Activated T-helper 1 cell treated with anti-CD3 and anti-CD28 coated beads, Interleukin-2, amount 50 U/mL, for 16 hours (primary cell): ENCODE results near the gene HSPA12B.

Source experiments
- DNase-seq, 2 donors: peaks; one replicate each; pipeline ENCODE4 v3.0.0-alpha.2; 2020; ENCODE audit warnings: low read depth in 1 of 2, low spot score in 1 of 2

The HSPA12B gene

DNA sequence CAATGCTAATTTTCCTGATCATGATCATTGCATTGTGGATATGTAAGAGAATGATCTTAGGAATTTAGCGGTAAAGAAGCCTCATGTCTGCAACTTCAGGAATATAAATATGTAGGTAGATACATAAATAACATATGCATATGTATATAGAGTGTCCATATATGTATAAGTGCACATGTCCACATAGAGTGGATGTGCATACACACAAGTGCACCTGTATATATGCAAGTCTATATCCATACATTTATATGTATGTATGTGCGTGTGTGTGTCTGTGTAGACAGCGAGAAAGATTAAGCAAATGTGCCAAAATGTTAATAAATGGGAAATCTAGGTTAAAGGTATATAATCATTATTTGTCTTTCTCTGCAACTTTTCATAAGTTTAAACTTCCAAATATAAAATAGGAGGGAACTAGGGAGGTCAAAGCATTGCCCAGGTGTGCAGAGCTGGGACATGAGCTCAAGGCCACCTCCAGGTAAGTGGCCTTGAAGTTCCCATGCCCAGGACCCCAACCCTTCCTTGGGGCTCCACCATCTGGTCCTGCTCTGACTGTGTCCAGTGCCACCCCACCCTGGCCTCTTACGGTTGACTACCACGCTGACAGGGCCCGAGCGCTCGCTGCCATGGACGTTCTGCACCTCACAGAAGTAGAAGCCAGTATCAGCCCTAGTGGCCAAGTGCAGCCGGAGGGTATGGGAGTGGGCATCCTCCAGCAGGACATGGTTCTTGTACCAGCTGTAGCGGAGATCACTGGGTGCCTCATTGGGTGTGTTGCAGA, 29.7 kb upstream of the HSPA12B start:
- no peak for DNase-seq

DNA sequence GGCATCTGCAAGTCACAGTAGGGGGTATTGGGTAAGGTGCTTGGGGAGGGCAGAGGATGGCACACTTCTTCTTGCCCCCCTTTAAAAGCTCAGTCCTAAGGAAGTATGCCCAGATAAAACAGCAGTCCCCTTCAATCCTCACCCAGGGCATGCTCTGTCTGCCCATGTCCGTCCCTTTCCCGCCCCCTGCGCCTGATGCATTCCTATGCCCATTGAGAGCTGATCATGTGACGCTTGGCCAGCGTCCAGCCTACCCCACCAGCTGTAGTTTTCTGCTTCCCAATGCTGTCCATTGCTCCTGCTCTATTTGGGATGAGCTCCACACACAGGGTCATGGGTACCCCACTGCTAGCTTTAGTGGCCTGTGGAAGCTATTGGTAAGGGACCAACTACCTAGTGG, 28.4 kb upstream of the HSPA12B start:
- no peak for DNase-seq

- DNase-seq, result no peak
Observed at GRCh38 chr20:3705491-3705969, 27.0 kb upstream of the HSPA12B start.

GRCh38 chr20:3705970-3706739, 26.3 kb upstream of the HSPA12B start:
- DNase-seq, result no peak

DNA sequence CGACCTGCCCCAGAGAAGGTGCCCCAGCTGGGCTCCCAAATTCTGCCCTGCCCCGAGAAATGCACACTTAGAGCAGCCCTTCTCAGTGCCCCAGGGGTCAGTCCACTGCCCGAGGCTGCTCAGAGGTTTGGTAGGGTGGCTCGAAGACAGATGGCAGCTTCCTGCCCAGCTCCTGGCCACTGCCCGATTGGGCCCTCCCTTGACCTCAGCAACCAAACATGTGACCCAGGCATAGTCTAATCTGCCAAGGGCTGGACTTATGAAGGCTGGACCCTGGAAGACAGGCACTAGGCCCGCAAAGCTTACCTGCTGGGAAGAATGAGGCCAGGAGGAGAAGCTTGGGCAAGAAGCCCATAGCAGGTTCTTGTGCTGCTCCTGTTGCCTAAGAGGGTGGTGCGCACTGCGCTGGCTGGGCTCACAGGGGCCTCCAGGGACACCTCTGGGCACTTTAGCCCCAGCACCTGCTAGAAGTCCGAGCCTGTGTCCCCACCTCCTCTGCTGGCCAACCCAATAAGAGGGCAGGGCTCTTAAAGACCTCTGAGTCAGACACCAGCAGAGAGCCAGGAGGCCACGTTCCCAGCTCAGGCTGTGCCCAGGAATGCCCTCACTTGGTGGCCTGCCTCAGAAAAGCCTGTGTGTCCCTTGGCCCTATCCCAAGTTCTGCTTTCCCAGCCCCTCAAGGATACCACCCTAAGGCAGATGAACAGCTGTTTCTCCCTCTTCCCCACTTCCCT, 25.5 kb upstream of the HSPA12B start:
- DNase-seq, result no peak

DNA sequence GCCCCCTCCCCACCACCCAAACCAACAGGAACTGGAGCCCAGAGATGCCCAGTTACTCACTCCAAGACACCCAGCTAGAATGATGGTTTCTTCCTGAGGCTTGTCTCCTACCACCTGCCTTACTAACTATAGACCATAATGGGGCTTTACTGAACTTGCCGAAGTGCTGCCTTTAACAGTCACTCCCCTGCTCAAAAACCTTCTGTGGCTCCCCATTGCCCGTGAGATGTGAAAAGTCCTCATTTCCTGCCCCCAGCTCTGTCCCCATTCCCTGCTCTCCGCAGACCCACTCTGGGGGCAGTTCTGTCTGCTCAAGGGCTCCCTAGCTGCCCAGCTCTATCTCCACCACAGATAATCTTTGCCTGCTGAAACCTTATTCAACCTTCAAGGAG, 25.0 kb upstream of the HSPA12B start:
- DNase-seq, result no peak

DNA sequence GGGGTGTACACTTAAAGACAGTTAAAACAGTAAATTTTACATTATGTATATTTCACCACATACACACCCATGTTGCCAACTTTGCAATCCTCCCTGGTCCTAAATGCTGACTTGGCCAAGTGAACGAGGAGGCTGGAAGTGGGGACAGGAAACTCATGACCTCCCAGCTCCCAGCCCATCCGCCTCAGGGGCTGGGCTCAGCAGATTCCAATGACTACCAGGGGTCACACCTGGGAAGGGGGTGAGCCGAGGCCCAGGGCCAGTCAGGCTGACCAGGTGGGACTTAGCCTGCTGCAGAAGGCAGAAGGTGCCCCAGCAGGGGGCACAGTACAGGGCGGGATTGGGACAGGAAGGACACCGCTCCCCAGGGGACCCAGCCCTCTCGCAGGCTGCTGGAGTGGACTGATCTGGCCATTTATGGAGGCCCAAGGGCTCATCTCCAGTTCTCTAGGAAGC, 22.4 kb upstream of the HSPA12B start:
- no peak for DNase-seq

- peak; percentile 51 to 61 for DNase-seq
Observed at GRCh38 chr20:3710703-3711483, 21.6 kb upstream of the HSPA12B start.

- no peak for DNase-seq
Observed at GRCh38 chr20:3711484-3711941, 21.0 kb upstream of the HSPA12B start.

DNA sequence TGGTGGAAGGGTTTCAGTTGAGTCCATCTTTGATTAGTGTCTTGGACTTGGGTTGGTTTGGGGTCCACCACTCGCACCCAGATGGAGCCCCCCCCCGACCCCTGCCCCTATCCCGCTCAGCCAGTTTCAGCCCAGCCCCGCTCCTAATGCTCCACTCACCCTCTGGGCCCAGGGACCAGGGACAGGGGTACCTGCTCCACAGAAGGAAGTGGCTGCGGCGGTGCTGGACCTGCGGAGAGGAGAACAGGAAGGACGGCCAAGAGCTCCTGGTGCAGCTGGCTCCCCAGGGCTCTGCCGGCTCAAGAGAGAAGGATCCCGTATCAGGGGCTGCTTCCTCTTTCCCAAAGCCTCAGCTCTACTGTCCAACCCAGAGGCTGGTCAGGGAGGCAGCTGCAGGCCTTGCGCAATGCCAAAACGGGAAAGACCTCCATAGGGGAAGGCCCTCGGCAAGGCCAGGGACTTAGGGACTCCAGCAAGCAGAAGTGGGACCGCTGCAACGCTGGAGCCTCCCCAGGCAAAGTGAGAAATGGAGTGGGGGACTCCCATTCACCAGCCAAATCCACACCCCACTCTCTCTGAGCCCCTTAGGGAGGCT, 20.1 kb upstream of the HSPA12B start, which contains the start of gene SIGLEC1:
SIGLEC1 (minus strand) TSS at position 322 of the 595 bp plus-strand sequence. CDS start 5,472 bp downstream, outside the sequence.
- DNase-seq, result no peak

DNA sequence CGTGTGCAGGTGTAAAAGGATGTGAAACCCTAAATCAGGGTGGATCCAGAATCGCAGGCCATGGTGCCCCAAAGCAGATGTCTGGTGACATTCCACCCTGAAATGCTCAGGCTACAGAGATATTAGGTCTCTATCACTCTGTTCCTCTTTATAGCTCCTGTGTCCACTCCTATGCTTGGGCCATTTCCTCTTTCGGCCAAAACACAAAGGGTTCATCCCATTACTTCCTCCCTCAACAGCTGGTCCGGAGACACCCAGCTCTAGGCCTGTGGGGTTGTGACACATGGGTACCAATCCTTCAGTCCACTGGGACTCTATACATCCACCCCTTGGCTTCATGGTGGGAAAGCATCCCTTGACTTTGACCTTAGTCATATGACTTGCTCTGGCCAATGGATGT, 18.4 kb upstream of the HSPA12B start:
- DNase-seq, result no peak

DNA sequence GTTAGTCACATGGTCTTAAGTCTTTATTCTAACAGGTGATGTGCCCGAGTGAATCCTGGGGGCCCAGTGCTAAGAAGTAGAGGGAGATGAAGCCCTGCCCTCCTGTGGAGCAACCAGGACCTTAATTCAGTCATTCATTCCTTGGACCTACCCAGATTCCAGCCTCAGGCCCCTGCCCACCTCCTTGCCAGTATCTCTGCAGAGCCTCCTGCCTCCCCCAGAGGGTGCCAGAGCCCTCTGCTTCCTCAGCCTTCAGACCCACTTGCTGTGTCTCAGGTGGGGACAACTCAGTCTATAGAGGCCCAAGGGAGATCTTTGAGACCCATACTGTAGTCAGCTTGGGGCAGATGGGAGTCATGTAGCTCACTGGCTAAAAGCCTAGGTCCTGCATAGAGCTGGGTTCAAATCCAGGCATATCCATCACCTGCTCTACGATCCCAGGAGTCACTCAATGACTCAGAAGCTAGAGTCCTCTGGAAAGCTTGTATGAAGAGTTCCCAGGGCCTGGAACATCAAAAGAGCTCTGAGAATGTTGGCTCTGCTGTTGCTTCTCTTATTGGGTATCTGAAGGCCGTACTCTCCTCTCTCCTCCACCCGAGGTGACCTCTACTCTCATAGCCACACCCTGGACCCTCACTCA, 16.2 kb upstream of the HSPA12B start:
- DNase-seq, result no peak

- DNase-seq, result no peak
Observed at GRCh38 chr20:3719046-3719445, 13.4 kb upstream of the HSPA12B start.

GRCh38 chr20:3720068-3720467, 12.4 kb upstream of the HSPA12B start:
- no peak for DNase-seq

DNA sequence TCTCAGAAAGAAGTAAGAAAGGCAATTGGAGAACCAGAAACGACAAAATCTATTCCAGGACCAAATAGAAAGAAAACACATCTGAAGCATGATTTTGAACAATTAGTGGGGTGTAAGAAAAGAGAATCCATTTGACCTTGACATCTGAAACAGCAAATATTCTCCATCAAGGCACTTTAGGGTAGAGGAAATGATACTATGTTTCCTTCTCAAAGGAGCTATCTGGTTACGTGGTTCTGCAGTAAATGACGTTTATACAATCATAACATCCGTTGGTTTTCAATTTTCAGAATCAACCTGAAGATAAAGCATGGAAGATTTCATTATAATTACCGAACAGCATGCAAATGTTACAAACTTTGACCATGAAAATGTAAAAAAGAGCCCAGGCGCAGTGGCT, 11.9 kb upstream of the HSPA12B start:
- no peak for DNase-seq

DNA sequence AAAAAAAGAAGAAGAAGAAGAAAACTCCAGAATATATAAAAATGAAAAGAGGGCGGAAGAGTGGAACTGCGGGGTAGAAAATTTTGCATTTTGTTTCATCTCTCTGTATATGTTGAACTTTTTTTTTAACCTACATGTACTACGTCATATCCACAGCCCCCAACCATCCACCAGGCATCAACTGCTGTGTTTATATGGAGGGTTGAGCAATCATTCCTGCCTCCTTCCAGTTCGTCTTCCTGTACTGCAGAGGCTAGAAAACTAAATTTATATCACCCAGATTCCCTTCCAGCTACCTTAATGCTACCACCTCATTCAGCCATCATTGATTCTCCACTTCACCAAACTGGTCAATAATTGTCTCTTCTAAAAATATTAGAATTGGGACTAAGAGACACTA, 10.6 kb upstream of the HSPA12B start:
- DNase-seq, result no peak

DNA sequence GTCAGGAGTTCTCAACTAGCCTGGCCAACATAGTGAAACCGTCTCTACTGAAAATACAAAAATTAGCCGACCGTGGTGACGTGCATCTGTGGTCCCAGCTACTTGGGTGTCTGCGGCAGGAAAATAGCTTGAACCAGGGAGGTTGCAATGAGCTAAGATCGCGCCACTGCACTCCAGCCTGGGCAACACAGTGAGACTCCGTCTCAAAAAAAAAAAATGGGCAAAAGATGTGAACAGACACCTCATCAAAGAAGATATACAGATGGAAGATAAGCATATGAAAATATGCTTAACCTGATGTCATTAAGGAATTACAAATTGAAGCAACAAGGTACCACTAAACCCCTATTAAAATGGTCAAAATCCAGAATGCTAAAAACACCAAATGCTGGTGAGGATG, 9.2 kb upstream of the HSPA12B start:
- no peak for DNase-seq

DNA sequence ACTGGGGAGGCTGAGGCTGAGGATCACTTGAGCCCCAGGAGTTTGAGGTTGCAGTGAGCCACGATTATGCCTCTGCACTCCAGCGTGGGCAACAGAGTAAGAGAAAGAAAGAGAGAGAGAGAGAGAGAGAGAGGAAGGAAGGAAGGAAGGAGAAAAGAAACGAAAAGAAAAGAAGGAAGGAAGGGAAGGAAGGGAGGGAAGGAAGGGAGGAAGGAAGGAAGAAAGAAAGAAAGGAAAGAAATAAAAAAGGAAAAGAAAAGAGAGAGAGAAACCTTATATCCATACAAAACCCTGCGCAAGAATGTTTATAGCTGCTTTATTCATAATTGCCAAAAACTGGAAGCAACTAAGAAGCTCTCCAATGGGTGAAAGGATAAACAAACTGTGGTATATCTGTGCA, 8.1 kb upstream of the HSPA12B start:
- DNase-seq, result no peak

- DNase-seq, result no peak
Observed at GRCh38 chr20:3727401-3728021, 5.0 kb upstream of the HSPA12B start.
